Heart right ventricle (tissue), 16 donors: Measurements from ENCODE around the gene LIPG. TPM values are rescaled to one million over a fixed set of nuclear protein-coding genes. Genes with fewer than 3 reads are reported as not detected.

Source experiments
- ATAC-seq, 8 donors: fragments of 200-7000 bp; cut with Tn5 transposase; one replicate each; pipeline ENCODE4 v1.9.1; 2020; ENCODE audit warnings: mild to moderate bottlenecking in 8 of 8, moderate library complexity in 8 of 8, moderate number of reproducible peaks in 1 of 8
- DNase-seq, 2 donors: peaks; one replicate each; pipeline ENCODE4 v3.0.0-alpha.2; 2020
- H3K27ac ChIP-seq, 10 donors: fragments of 200-600 bp; sonication (generic) in 2 of 10; one replicate each; pipeline versions ENCODE4 v1.5.0 to v1.8.0; 2020 to 2022; ENCODE audit warnings: mild to moderate bottlenecking in 3 of 10
- H3K27me3 ChIP-seq, 7 donors: fragments of 200-600 bp; one replicate each; pipeline ENCODE4 v1.8.0; 2021 to 2022; ENCODE audit warnings: mild to moderate bottlenecking in 2 of 7
- H3K36me3 ChIP-seq, 9 donors: fragments of 200-600 bp; sonication (generic) in 1 of 9; one replicate each; pipeline versions ENCODE4 v1.5.0 to v1.8.0; 2020 to 2022; ENCODE audit warnings: mild to moderate bottlenecking in 2 of 9
- H3K4me1 ChIP-seq, 9 donors: fragments of 200-600 bp; sonication (generic) in 1 of 9; one replicate each; pipeline versions ENCODE4 v1.5.0 to v1.8.0; 2020 to 2022; ENCODE audit warnings: mild to moderate bottlenecking in 4 of 9
- H3K4me3 ChIP-seq, 10 donors: fragments of 200-600 bp; sonication (generic) in 2 of 10; one replicate each; pipeline versions ENCODE4 v1.5.0 to v1.8.0; 2020 to 2022; ENCODE audit warnings: mild to moderate bottlenecking in 7 of 10, moderate library complexity in 2 of 10
- H3K9me3 ChIP-seq, 11 donors: fragments of 200-600 bp in 10 of 11; sonication (generic) in 2 of 11; one replicate each; pipeline versions ENCODE4 v1.5.0 to v1.8.0; 2013 to 2022; ENCODE audit warnings: mild to moderate bottlenecking in 2 of 11, control low read depth in 1 of 11, moderate library complexity in 1 of 11
- WGBS, 2 donors: extraction: QIAGEN DNeasy Blood & Tissue Kit; methylation state at CpG; one replicate each; pipeline ENCODE4 v1.1.7; 2013; ENCODE audit warnings: inconsistent platforms in 1 of 2; 5-methylcytosine and 5-hydroxymethylcytosine counted together
- intact Hi-C, 10 donors: fragments of 100-400 bp; cut with DNase I; formaldehyde crosslinking; loops; one replicate each; pipeline versions ENCODE4 v1.11.1 to v1.14.2; 2022
- polyA plus RNA-seq, 2 donors: library from polyadenylated mRNA; stranded (reverse); fragments of 200-250 nt; gene quantifications; one replicate each; pipeline ENCODE4 v1.2.3, GENCODE V29; 2013
- total RNA-seq, 10 donors: library from RNA; stranded (reverse); fragmentation: NEBNext Ultra II Directional in 3 of 10; extraction: Animal tissue kit (Norgen Biotek cat#: 25700) in 3 of 10; gene quantifications; one replicate each; pipeline versions ENCODE4 v1.2.1 to v1.2.4, GENCODE V29; 2021 to 2023
- TF ChIP-seq, protein P1 (sequence below), 9 donors: fragments of 200-600 bp; sonication (generic) in 2 of 9; IDR thresholded peaks; one replicate each; pipeline versions ENCODE4 v1.5.0 to v1.8.0; 2021 to 2022; ENCODE audit warnings: antibody characterized with exemption in 9 of 9, mild to moderate bottlenecking in 5 of 9, moderate library complexity in 1 of 9
- donor health status: Arrhythmogenic right ventricular cardiomyopathy.
- donor health status: ischemic (EF 13 %, LVEDD 7.1; RV severe dilation, severe dysfunction).
- donor health status: healthy with polysubstance abuse.
- donor health status: DM: no; HTN: yes; CAD: no.
- donor health status: DM: no; HTN: no; CAD: no.
- donor health status: ischemic (EF 25% LVEDD 6.9; RV normal size, moderate dysfunction).
- donor health status: ischemic (EF 25% LVEDD 5.7; RV mildly dilated, moderate dysfunction).
- donor health status: healthy.
- donor health status: DM: yes; HTN: yes; CAD: no.
- donor health status: Ischemic cardiomyopathy.
- donor health status: ischemic (EF 35%, LVEDD 5.7; RV mildly dilated, moderate dysfunction).
- donor health status: nonischemic (EF 11% LVEDD 7.7; RV severe dilation, severe dysfunction).
- donor health status: DM: yes; HTN: yes; CAD: no.
- donor health status: PGD.
- donor health status: ischemic (EF 29% LVEDD 5.4; RV normal size, mild dysfunction).
- donor health status: nonischemic (EF 23%, LVEDD 6.1; RV moderate dilation, normal function).

The LIPG gene
- total and polyA plus RNA-seq, 12 donors, result 0.07 to 14.0 (median 0.42) TPM; not detected in 3

DNA sequence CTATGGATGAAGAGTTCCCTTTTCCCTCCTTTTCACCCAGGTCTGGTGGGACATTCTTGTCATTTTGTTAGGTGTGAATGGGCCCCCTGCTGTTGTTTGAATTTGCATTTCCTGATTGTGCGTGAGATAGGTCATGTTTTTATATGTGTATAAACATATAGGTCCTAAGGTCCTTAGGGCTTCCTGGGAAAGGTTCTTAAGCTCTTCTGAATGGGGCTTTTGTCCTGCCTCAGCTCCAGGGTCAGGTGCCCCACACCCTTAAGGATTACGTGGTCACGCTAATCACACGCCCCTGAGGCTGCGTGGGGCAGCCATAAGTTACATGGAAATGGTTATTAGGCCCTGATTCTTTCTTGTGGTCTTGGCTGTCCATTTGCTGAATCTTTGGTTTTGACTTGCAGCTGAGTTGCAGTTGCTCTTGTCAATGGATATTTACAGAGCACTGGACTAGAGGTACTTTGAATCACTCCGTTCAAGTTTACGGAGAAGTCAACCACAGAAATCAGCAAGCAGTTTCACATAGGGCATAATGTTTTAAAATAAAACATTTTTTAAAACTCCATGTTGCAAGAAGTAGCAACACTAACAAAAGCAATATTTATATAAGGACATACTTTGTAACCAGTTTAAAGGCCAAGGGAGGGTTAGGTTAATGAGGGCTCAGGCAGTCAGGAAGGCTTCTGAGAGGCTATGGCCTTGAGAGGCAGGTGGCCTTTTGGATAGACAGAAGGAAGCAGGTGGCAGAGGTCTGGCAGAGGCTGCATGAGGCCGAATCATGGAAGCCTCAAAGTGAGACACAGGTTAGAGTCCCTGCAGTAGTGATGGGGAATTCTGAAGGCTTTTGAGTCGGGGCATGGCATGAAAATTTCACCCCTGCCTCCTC, 24.2 kb downstream of the LIPG start:
- peaks cover 0 to 8% (median 0%) of the 10 kb centered on the region in 7 donors for H3K27me3 ChIP-seq
- no peak overlapping the region for H3K4me3 ChIP-seq
- H3K9me3 ChIP-seq, result no peaks in the 10 kb centered on the region
- intact Hi-C loops, result no loop called here
- TF ChIP-seq, protein P1, sequence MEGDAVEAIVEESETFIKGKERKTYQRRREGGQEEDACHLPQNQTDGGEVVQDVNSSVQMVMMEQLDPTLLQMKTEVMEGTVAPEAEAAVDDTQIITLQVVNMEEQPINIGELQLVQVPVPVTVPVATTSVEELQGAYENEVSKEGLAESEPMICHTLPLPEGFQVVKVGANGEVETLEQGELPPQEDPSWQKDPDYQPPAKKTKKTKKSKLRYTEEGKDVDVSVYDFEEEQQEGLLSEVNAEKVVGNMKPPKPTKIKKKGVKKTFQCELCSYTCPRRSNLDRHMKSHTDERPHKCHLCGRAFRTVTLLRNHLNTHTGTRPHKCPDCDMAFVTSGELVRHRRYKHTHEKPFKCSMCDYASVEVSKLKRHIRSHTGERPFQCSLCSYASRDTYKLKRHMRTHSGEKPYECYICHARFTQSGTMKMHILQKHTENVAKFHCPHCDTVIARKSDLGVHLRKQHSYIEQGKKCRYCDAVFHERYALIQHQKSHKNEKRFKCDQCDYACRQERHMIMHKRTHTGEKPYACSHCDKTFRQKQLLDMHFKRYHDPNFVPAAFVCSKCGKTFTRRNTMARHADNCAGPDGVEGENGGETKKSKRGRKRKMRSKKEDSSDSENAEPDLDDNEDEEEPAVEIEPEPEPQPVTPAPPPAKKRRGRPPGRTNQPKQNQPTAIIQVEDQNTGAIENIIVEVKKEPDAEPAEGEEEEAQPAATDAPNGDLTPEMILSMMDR (IDR thresholded peaks at IDR 0.05), result no peak
- no peaks in the 10 kb centered on the region for H3K4me1 ChIP-seq
- WGBS, 2 donors, result 88 to 92% methylated on average over 9 of the region's 9 CpGs
- ATAC-seq (no peak), DNase-seq (no peak)
- H3K27ac ChIP-seq, result no peak overlapping the region
- no peaks in the 10 kb centered on the region for H3K36me3 ChIP-seq

DNA sequence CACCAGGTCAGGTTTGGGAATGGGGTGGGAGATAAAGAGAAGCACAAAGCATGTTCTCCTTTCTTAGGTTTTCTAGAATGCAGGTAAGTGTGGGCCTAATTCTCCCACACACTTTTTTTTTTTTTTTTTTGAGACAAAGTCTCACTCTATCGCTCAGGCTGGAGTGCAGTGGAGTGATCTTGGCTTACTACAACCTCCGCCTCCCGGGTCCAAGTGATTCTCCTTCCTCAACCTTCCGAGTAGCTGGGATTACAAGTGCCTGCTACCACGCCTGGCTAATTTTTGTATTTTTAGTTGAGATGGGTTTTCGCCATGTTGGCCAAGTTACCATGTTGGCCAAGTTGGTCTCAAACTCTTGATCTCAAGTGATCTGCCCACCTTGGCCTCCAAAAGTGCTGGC, 26.3 kb downstream of the LIPG start:
- peaks cover 0 to 4% (median 0%) of the 10 kb centered on the region in 7 donors for H3K27me3 ChIP-seq
- H3K9me3 ChIP-seq, result no peaks in the 10 kb centered on the region
- 87 to 92% methylated on average over 6 of the region's 6 CpGs for WGBS, 2 donors
- H3K4me3 ChIP-seq, result no peak overlapping the region
- H3K27ac ChIP-seq, result no peak overlapping the region
- no peaks in the 10 kb centered on the region for H3K4me1 ChIP-seq
- no peak for ATAC-seq
- DNase-seq, result no peak
- intact Hi-C loops, result no loop called here
- no peaks in the 10 kb centered on the region for H3K36me3 ChIP-seq
- TF ChIP-seq, protein P1 (IDR thresholded peaks at IDR 0.05), result no peak

DNA sequence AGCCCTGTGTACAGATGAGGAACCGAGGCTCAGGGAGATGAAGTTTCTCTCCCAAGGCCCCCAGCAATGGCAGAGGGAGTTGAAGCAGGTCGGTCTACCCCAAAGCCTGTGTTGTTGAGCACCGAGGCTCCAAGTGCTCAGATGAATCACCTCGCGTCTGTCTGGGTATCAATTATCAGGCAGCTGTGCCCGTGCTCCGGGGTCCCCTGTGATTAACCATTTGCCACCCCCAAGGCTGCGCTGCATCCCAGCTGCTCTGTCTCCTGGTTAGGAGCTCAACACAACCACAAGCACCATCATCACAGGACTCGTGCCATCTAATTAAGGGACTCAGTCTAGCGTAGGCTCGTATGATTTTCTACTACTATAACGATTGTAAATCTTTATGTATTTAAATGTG, 27.1 kb downstream of the LIPG start:
- H3K27ac ChIP-seq, result no peak overlapping the region
- no peaks in the 10 kb centered on the region for H3K9me3 ChIP-seq
- DNase-seq, result no peak
- WGBS, 2 donors, result 89 to 92% methylated on average over 12 of the region's 12 CpGs
- H3K27me3 ChIP-seq, result peaks cover 0 to 10% (median 0%) of the 10 kb centered on the region in 7 donors
- intact Hi-C loops, result no loop called here
- H3K4me1 ChIP-seq, result no peaks in the 10 kb centered on the region
- TF ChIP-seq, protein P1 (IDR thresholded peaks at IDR 0.05), result no peak
- H3K4me3 ChIP-seq, result no peak overlapping the region
- no peaks in the 10 kb centered on the region for H3K36me3 ChIP-seq
- no peak for ATAC-seq

DNA sequence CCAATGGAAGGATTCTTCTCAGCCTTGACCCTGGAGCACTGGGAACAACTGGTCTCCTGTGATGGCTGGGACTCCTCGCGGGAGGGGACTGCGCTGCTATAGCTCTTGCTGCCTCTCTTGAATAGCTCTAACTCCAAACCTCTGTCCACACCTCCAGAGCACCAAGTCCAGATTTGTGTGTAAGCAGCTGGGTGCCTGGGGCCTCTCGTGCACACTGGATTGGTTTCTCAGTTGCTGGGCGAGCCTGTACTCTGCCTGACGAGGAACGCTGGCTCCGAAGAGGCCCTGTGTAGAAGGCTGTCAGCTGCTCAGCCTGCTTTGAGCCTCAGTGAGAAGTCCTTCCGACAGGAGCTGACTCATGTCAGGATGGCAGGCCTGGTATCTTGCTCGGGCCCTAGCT, 28.8 kb downstream of the LIPG start:
- Histone ChIP-seq H3K36me3 (no peaks in the 10 kb centered on the region), H3K27me3 (peaks cover 0 to 23% (median 4%) of the 10 kb centered on the region in 7 donors), H3K27ac (no peak overlapping the region), H3K4me1 (no peaks in the 10 kb centered on the region), H3K4me3 (no peak overlapping the region), H3K9me3 (no peaks in the 10 kb centered on the region)
- 88 to 90% methylated on average over 10 of the region's 10 CpGs for WGBS, 2 donors
- intact Hi-C loops, result no loop called here
- ATAC-seq, result no peak
- DNase-seq, result no peak
- TF ChIP-seq, protein P1 (IDR thresholded peaks at IDR 0.05), result no peak
